HG03442 (cell line): ENCODE data around the gene MAP3K15.
"Not testable (repeated sequence)": the region's sequence is repeated elsewhere in the genome, so short reads cannot be mapped to it uniquely, and the experiment has no call there.

Source experiments
- ATAC-seq: cut with Tn5 transposase; IDR thresholded peaks from one replicate; pipeline ENCODE4 v1.9.1; 2021; ENCODE audit warnings: mild to moderate bottlenecking, moderate library complexity; ENCODE audit not compliant: unreplicated experiment

The MAP3K15 gene

GRCh38 chrX:19541196-19541595, 25.9 kb upstream of the MAP3K15 start:
- ATAC-seq = no peak

GRCh38 chrX:19540076-19540475, 24.8 kb upstream of the MAP3K15 start:
- no peak for ATAC-seq

DNA sequence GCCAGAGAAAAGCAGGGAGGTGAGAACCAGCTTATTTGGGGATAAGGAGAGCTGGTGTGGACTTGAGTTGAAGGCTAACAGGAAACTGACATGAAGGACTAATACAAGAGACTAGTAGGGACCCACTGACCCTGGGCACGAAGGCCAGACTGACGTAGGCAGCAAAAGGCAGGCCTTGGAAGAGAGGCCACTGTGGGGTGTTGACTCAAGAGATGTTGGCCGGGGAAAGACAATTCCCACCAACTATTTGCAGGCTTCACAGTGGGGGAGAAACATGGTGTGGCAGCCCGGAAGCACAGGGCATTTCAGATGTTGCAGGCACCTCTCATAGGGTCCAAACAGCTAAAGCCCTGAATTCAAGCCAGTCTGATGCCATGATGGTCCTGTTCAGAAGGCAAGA, 24.4 kb upstream of the MAP3K15 start:
- no peak for ATAC-seq

GRCh38 chrX:19535476-19535875, 20.2 kb upstream of the MAP3K15 start:
- no peak for ATAC-seq

DNA sequence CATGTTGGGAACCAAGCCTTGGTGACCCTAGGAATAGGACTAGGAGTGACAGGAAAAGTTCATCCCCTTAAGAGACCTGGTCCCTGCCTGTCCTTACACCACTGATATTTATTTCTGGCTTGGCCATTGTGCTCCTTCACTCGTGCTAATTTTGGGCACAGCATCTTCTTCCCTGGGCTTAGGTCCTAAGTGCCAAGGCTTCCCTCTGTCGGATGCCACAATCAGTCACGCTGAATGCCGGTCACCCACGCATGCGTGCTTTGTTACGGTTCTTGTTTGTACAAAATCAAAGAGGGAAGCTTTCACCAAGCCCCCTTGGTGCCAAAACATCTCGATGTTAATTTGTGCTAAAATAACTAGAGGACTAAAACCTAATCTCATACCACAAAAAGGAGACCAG, 17.4 kb upstream of the MAP3K15 start:
- ATAC-seq = no peak

DNA sequence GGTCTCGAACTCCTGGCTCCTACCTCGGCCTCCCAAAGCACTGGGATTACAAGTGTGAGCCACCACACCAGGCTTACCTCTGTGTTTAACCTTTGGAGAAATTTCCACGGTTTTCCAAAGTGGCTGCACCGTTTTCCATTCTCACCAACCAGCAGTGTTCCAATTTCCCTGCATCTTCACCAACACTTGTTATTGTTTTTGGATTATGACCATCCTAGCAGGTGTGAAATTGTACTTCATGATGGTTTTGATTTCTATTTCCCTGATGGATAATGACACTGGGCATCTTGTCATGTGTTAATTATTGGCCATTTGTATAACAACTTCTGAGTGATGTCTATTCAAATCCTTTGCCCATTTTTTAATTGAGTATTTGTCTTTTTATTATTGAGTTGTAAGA, 2.7 kb upstream of the MAP3K15 start:
- no peak for ATAC-seq

DNA sequence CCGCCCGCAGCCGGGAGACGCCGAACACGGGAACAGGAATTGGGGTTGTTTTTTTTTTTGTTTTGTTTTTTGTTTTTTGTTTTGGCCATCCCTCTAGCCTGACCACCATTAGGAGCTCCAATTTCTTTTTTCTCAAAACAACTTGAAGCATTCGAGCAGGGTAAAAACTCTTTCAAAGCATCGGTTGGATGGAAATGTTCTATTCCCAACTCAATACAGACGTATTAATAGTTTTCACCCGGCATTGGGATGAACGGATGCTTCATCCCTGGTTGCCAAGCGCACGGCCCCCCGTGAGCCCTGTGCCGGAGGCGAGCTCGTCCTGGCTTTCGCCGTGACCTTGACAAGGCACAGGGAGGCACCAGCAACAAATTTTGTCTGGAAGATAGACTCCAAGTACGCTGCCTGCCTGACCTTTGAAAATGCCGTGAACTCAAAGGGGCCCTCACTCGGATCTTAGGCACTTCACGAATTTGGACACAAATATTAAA, 352 bp upstream of the MAP3K15 start:
- no peak for ATAC-seq

- no peak for ATAC-seq
These were observed 1.9 kb downstream of the MAP3K15 start for GRCh38 chrX:19513383-19513782.

- no peak for ATAC-seq
These were observed 2.3 kb downstream of the MAP3K15 start for GRCh38 chrX:19512961-19513360.

- ATAC-seq = no peak
These were observed 2.9 kb downstream of the MAP3K15 start for GRCh38 chrX:19512359-19512758.

DNA sequence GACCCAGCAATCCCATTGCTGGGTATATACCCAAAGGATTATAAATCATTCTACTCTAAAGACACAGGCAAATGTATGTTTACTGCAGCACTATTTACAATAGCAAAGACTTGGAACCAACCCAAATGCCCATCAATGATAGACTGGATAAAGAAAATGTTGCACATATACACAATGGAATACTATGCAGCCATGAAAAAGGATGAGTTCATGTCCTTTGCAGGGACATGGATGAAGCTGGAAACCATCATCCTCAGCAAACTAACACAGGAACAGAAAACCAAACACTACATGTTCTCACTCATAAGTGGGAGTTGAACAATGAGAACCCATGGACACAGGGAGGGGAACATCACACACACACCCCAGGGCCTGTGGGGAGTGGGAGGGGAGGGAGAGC, 3.5 kb downstream of the MAP3K15 start:
- not testable (repeated sequence) for ATAC-seq

GRCh38 chrX:19496711-19497110, 18.6 kb downstream of the MAP3K15 start:
- no peak for ATAC-seq

DNA sequence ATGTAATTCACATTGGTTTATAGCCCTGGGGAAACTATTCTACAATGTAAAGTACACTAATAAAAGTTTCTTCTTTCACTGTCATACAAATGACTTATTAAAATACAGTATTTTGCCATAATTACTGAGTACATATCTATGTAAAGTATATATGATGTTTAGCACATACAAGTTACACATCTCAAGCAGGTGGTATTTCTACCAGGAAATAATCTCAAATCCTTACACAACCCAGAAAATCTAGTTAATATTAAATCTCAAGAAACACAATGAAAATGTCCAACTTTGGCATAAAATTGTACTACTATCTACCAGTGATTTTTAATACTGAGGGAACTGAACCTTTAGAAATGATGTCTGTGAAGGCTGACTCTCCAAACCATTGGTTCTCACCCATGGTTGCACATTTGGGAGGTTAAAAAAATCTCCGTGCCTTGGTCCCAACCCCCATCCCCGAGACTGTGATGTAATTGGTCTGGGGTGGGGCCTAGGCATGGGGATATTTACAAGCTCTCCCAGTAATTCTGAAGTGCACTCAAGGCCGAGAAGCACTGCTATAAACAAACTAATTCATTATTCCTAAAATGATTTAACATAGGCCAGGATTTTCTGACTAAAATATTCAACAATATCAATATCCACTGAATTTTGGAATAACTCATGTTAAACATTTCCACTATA, 27.6 kb downstream of the MAP3K15 start:
- no peak for ATAC-seq

GRCh38 chrX:19479458-19479857, 35.9 kb downstream of the MAP3K15 start:
- ATAC-seq = no peak

GRCh38 chrX:19468383-19468782, 46.9 kb downstream of the MAP3K15 start:
- ATAC-seq = not testable (repeated sequence)

DNA sequence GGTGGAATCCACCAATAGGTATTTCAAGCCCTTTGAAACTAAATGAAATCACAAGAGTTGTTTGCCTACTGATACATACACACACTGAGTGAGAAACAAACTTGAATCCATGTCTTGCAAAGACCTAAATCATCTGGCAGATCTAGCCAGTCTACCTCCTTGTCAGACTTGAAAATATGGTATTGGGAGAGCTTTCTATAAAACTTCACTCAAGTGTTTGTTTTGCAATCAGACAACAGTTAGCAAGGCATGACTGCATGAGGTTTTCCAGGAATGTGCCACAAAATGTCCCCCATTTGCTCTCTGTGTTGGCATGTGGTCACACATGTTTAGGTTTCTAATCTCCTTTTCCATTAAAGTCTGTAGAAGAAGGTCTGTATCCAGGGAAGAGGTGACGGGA, 52.4 kb downstream of the MAP3K15 start:
- no peak for ATAC-seq

DNA sequence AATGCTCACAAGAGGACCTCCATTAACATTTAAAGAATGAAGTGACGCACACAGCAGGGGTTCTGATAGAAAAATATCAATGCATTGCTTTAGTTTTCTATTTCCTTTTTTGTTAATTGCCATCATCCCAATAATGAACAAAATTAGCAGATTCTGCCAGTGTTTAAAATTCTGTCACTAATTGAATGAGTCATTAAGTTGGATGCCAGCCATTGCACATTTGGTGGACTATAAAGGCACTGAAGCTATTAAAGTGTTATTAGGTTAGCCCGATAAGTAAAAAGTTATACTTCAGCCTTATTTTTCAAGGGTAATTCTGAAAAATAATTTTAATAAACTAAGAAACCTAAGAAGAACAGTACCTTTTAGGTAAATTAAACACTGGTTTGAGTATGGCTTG, 53.1 kb downstream of the MAP3K15 start:
- ATAC-seq = no peak

DNA sequence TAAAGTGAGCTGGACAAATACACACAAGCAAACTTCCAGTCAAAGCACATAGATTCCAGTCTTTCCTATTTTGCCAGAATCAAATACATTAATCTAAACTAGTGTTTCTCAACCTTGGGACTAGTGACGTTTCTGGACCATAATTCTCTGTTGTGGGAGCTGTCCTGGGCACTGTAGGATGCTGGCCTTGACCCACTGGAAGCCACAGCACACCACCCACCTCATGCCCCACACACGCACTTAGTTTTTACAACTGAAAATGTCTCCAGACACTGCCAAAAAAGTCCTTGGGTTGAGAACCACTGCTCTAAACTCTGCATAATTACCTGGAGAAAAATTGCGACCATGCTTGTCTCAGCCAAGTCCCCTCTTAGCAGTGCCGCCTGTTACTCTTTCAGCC, 57.6 kb downstream of the MAP3K15 start:
- no peak for ATAC-seq

DNA sequence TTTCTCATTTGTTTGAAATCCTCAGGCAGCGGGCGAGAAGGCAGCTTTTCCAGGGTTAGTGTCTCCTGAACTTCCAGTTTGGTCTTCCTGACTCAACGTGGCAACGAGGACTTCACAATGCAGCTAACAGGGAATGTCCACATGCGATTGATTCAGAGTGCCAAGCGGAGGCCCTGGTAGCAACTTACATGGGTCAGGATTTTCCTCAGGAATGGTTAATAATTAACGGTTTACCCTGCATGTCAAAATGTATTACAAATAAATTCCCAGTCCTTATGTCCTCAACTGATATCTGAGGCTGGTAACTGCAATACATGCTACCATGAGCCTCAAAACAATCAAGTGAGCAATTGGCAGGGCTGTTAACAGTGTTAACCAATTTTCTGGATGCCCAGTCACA, 67.2 kb downstream of the MAP3K15 start:
- no peak for ATAC-seq

DNA sequence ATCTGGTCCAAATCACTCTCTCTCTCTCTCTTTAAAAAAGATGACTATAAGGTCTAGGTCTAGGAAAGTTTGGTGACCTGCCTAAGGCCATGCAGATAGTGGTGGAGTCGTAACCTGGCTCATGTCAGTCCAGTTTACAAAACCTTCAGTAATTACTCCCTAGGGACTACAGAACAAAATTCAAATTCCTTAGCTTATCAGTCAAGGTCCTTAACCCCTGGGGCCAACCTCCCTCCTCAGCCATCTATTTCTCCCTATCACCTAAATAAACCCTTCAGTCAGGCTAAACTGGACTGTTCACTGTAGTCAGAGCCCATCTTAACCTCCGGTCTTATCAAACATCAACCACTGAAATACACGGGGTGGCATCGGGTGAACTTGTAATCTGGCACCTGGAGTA, 68.9 kb downstream of the MAP3K15 start:
- no peak for ATAC-seq

DNA sequence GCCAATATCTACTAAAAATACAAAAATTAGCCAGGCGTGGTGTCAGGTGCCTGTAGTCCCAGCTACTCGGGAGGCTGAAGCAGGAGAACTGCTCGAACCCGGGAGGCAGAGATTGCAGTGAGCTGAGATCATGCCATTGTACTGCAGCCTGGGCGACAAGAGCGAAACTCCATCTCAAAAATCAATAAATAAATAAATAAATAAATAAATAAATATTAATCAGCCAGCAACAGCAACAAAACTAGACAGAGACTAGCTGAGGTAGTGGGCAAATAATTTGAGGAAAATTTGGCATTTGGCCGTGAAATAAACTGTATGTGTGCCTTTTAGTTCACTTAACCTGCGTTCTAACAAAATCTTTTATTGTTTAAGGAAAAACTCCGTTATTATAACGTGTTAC, 69.5 kb downstream of the MAP3K15 start:
- ATAC-seq = not testable (repeated sequence)

GRCh38 chrX:19443869-19444526, 71.3 kb downstream of the MAP3K15 start:
- ATAC-seq = no peak

GRCh38 chrX:19440713-19441112, 74.6 kb downstream of the MAP3K15 start:
- no peak for ATAC-seq
